ENCODE results near the gene PEAR1. TPM values are rescaled to one million over a fixed set of nuclear protein-coding genes. Genes with fewer than 3 reads are reported as not detected.

Gene PEAR1
- polyA plus RNA-seq, 3 donors, result not detected

- Histone ChIP-seq H4K20me1 (ENCODE audit: insufficient read depth, low read length) (no peaks in the 10 kb centered on the region), H3K4me1 (ENCODE audit: control insufficient read depth in 1 of 2, insufficient read depth in 2 of 2, low read length in 2 of 2) (peaks cover 7 to 10% of the 10 kb centered on the region in 2 donors), H3K4me3 (replicated peaks in 1 of 3; ENCODE audit: low read depth in 2 of 3, low read length in 3 of 3) (no peak overlapping the region), H3K4me2 (replicated peaks; ENCODE audit: extremely low read depth, low read length, poor library complexity, severe bottlenecking) (no peak overlapping the region), H3K36me3 (replicated peaks in 1 of 2; ENCODE audit: control insufficient read depth in 1 of 2, insufficient read depth in 2 of 2, low read length in 2 of 2) (no peaks in the 10 kb centered on the region), H3K79me2 (ENCODE audit: insufficient read depth, low read length) (no peaks in the 10 kb centered on the region), H2AFZ (ENCODE audit: insufficient read depth, low read depth, low read length, poor library complexity, severe bottlenecking) (no peak overlapping the region), H3K27ac (ENCODE audit: low read depth in 1 of 2, low read length in 2 of 2) (no peak overlapping the region), H3K27me3 (ENCODE audit: control insufficient read depth in 2 of 2, insufficient read depth in 2 of 2, low read length in 2 of 2) (no peaks in the 10 kb centered on the region), H3K9me3 (replicated peaks in 1 of 2; ENCODE audit: control insufficient read depth in 1 of 2, insufficient read depth in 1 of 2, low read length in 2 of 2) (no peaks in the 10 kb centered on the region), H3K9ac (ENCODE audit: insufficient read depth, low read length, poor library complexity, severe bottlenecking) (no peak overlapping the region)
- no peak for TF ChIP-seq CTCF (IDR thresholded peaks at IDR 0.05)
- WGBS (ENCODE audit: insufficient coverage), result 67% methylated on average over 2 of the region's 6 CpGs
- H3K9me3 Mint-ChIP-seq, result no peaks in the 10 kb centered on the region
- no peak overlapping the region for H3K4me3 Mint-ChIP-seq
- no peaks in the 10 kb centered on the region for H3K36me3 Mint-ChIP-seq
- intact Hi-C loops (cut with micrococcal nuclease), result no loop called here
- no peak for DNase-seq
- peaks cover 4 to 6% (median 5%) of the 10 kb centered on the region in 3 donors for H3K27me3 Mint-ChIP-seq (ENCODE audit: low read depth in 3 of 3)
- H3K4me1 Mint-ChIP-seq, result peaks cover 11% of the 10 kb centered on the region
- H3K27ac Mint-ChIP-seq, result no peak overlapping the region
Observed at GRCh38 chr1:156911577-156912298, 18.2 kb downstream of the PEAR1 start.

GRCh38 chr1:156912310-156912709 lies 18.8 kb downstream of the PEAR1 start:
- Mint-ChIP-seq H3K4me3 (no peak overlapping the region), H3K4me1 (peaks cover 6% of the 10 kb centered on the region), H3K36me3 (no peaks in the 10 kb centered on the region), H3K9me3 (no peaks in the 10 kb centered on the region), H3K27me3 (ENCODE audit: low read depth in 3 of 3) (peaks cover 4 to 5% (median 4%) of the 10 kb centered on the region in 3 donors), H3K27ac (no peak overlapping the region)
- Histone ChIP-seq H3K79me2 (ENCODE audit: insufficient read depth, low read length) (no peaks in the 10 kb centered on the region), H3K4me3 (replicated peaks in 1 of 3; ENCODE audit: low read depth in 2 of 3, low read length in 3 of 3) (no peak overlapping the region), H3K27ac (ENCODE audit: low read depth in 1 of 2, low read length in 2 of 2) (no peak overlapping the region), H3K36me3 (replicated peaks in 1 of 2; ENCODE audit: control insufficient read depth in 1 of 2, insufficient read depth in 2 of 2, low read length in 2 of 2) (no peaks in the 10 kb centered on the region), H3K27me3 (ENCODE audit: control insufficient read depth in 2 of 2, insufficient read depth in 2 of 2, low read length in 2 of 2) (no peaks in the 10 kb centered on the region), H3K9me3 (replicated peaks in 1 of 2; ENCODE audit: control insufficient read depth in 1 of 2, insufficient read depth in 1 of 2, low read length in 2 of 2) (no peaks in the 10 kb centered on the region), H2AFZ (ENCODE audit: insufficient read depth, low read depth, low read length, poor library complexity, severe bottlenecking) (no peak overlapping the region), H3K9ac (ENCODE audit: insufficient read depth, low read length, poor library complexity, severe bottlenecking) (no peak overlapping the region), H3K4me1 (ENCODE audit: control insufficient read depth in 1 of 2, insufficient read depth in 2 of 2, low read length in 2 of 2) (peaks cover 4 to 6% of the 10 kb centered on the region in 2 donors), H4K20me1 (ENCODE audit: insufficient read depth, low read length) (no peaks in the 10 kb centered on the region), H3K4me2 (replicated peaks; ENCODE audit: extremely low read depth, low read length, poor library complexity, severe bottlenecking) (no peak overlapping the region)
- 88% methylated on average over 1 of the region's 2 CpGs for WGBS (ENCODE audit: insufficient coverage)
- DNase-seq, result no peak
- TF ChIP-seq CTCF (IDR thresholded peaks at IDR 0.05), result no peak
- intact Hi-C loops (cut with micrococcal nuclease), result no loop called here

All from CD14-positive monocyte (primary cell).